ENCODE measurements around the gene PTCSC3.

The PTCSC3 gene

DNA sequence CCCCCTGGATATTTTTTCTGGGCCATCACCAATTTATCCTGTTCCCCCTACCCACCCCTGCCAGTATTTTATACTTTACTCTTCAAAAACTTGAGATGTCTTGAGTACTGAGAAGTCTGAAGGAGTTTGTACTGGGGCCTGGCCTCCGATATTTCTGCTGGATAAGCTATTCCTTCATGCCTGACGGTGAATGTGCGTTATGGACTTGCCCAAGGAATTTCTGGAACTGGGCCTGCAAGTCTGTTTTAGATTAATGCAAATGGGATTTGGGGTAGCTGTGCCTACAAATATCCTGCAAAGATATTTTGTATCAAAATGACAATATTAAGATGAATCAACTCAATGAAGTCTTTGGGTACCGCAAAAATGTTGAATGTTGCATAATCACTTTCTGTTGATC, at the start of gene PTCSC3:
TSS of gene PTCSC3 (minus strand) at position 199 of the 400 bp plus-strand sequence.
- in situ Hi-C loops (cut with HindIII; ENCODE audit: low pct_ligation_motif_present, low sequenced_read_pairs), result no loop called here
- Histone ChIP-seq H3K27me3 (replicated peaks) (no peaks in the 10 kb centered on the region), H3K36me3 (replicated peaks) (no peaks in the 10 kb centered on the region), H3K4me3 (ENCODE audit: low read depth, low read length) (no peak within 1 kb of the TSS), H3K27ac (no peak within 1 kb of the TSS)
- DNase-seq, result no peak
- TF ChIP-seq CTCF (IDR thresholded peaks at IDR 0.05; ENCODE audit: low read depth, low read length, missing control alignments), result no peak

DNA sequence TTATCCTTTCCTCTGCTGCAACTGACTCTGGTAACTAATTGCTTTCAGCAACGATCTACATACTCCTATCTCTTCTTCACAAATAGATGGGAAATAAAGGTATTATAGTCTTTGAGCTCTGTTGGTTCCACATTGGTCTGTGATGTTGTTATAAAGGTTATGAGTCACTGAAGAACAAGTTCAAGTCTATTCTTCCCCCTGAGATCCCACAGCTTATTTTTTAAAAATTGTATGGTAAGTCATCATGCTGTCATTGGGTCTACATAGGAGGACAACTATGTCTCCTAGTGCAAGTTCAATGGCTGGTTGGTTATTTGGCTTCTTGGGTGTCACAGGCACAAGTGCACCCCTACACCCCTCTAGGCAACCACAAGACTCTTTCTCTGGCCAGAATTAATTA, 49.6 kb upstream of the PTCSC3 start:
- H3K27ac ChIP-seq, result no peak overlapping the region
- H3K27me3 ChIP-seq (replicated peaks), result no peaks in the 10 kb centered on the region
- no peak for DNase-seq
- in situ Hi-C loops (cut with HindIII; ENCODE audit: low pct_ligation_motif_present, low sequenced_read_pairs), result no loop called here
- no peak for TF ChIP-seq CTCF (IDR thresholded peaks at IDR 0.05; ENCODE audit: low read depth, low read length, missing control alignments)
- no peaks in the 10 kb centered on the region for H3K36me3 ChIP-seq (replicated peaks)
- H3K4me3 ChIP-seq (ENCODE audit: low read depth, low read length), result no peak overlapping the region

DNA sequence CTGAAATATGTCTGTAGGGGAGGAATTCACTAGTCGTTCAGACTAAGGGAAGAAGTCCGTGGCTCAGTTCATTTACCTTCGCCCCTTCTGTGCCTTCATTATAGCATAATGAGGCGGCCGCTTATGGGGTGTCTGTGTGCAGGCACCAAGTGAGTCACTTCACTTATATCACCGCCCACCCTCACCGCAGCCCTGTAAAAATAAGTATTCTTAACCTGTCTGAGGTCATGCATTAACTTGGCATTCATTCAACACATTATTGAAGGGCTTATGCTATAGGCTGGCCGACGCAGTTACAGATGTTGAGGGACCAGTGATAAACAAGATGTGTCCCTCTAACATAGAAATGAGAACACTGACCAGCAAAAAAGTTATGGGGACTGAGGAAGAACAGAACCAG, 47.7 kb upstream of the PTCSC3 start:
- H3K4me3 ChIP-seq (ENCODE audit: low read depth, low read length), result no peak overlapping the region
- H3K36me3 ChIP-seq (replicated peaks), result no peaks in the 10 kb centered on the region
- TF ChIP-seq CTCF (IDR thresholded peaks at IDR 0.05; ENCODE audit: low read depth, low read length, missing control alignments), result no peak
- no peak overlapping the region for H3K27ac ChIP-seq
- no peaks in the 10 kb centered on the region for H3K27me3 ChIP-seq (replicated peaks)
- no peak for DNase-seq
- in situ Hi-C loops (cut with HindIII; ENCODE audit: low pct_ligation_motif_present, low sequenced_read_pairs), result no loop called here

- in situ Hi-C loops (cut with HindIII; ENCODE audit: low pct_ligation_motif_present, low sequenced_read_pairs), result no loop called here
Measured at GRCh38 chr14:36223558-36223957, 47.0 kb upstream of the PTCSC3 start.

DNA sequence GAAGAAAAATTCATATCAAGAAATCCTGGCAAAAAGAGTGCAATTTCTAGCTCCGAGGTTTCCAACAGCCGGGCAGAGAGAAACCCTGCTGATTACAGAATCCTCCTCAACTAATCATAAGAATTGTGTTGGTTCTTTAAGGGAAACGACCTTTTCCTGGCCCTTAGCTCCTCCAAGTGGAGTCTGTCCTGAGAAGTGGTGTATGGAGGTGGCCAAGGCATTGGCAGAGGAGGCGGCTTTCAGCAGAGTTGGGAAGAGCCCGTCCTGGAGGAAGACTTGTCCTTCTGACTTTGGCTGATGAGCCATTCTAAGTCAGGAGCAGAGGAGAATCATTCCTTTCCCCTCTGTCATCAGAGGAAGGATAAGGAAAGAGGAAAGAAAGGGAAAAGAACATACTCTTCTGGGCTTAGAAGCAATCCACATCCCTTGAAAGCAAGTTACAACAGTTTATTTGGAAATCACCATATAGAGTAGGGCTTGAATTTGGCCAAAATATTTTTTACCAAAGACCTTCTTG, 46.5 kb upstream of the PTCSC3 start:
- in situ Hi-C loops (cut with HindIII; ENCODE audit: low pct_ligation_motif_present, low sequenced_read_pairs), result no loop called here
- no peaks in the 10 kb centered on the region for H3K27me3 ChIP-seq (replicated peaks)
- TF ChIP-seq CTCF (IDR thresholded peaks at IDR 0.05; ENCODE audit: low read depth, low read length, missing control alignments), result no peak

More at GRCh38 chr14:36223558-36223957, 47.0 kb upstream of the PTCSC3 start:
- TF ChIP-seq CTCF (IDR thresholded peaks at IDR 0.05; ENCODE audit: low read depth, low read length, missing control alignments), result no peak
- no peak for DNase-seq
- no peak overlapping the region for H3K27ac ChIP-seq
- H3K4me3 ChIP-seq (ENCODE audit: low read depth, low read length), result no peak overlapping the region
- H3K36me3 ChIP-seq (replicated peaks), result no peaks in the 10 kb centered on the region
- no peaks in the 10 kb centered on the region for H3K27me3 ChIP-seq (replicated peaks)

DNA sequence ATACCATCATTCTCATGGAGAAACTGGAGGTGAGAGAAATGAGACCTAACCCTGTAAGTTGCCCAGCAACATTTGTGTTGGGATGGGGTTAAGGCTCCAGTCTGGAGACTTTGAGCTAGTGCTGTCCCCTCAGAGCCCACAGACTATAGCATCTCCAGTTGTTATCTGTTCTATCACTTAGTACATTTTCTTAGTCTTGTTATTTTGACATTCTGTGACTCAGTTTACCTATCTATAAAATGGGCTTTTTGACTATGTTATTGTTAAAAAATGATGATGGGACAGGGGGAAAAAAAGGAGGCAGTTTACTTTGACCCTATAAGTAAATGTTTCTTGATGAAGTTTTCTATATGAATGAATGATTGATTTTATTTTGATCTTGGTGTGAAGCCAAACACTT, 45.8 kb upstream of the PTCSC3 start:
- in situ Hi-C loops (cut with HindIII; ENCODE audit: low pct_ligation_motif_present, low sequenced_read_pairs), result no loop called here
- no peaks in the 10 kb centered on the region for H3K36me3 ChIP-seq (replicated peaks)
- TF ChIP-seq CTCF (IDR thresholded peaks at IDR 0.05; ENCODE audit: low read depth, low read length, missing control alignments), result no peak
- no peak overlapping the region for H3K4me3 ChIP-seq (ENCODE audit: low read depth, low read length)
- DNase-seq, result no peak
- no peaks in the 10 kb centered on the region for H3K27me3 ChIP-seq (replicated peaks)
- H3K27ac ChIP-seq, result no peak overlapping the region

More for the DNA sequence above, 46.5 kb upstream of the PTCSC3 start:
- Histone ChIP-seq H3K36me3 (replicated peaks) (no peaks in the 10 kb centered on the region), H3K4me3 (ENCODE audit: low read depth, low read length) (no peak overlapping the region), H3K27ac (no peak overlapping the region)
- no peak for DNase-seq
